ENCODE results near the gene LAMB3. TPM values are rescaled to one million over a fixed set of nuclear protein-coding genes. Genes with fewer than 3 reads are reported as not detected.

The LAMB3 gene
- total RNA-seq, 1 donor, result 12.4 TPM

- Histone ChIP-seq H3K9me3 (ENCODE audit: low read depth, low read length) (no peaks in the 10 kb centered on the region), H3K4me3 (ENCODE audit: low read length) (no peak overlapping the region), H3K4me1 (ENCODE audit: insufficient read depth, low read length) (no peaks in the 10 kb centered on the region), H3K27me3 (ENCODE audit: insufficient read depth, low read length) (no peaks in the 10 kb centered on the region)
These were observed 42.2 kb downstream of the LAMB3 start for GRCh38 chr1:209609791-209610630.

- H3K4me1 ChIP-seq (ENCODE audit: insufficient read depth, low read length), result no peaks in the 10 kb centered on the region
- no peaks in the 10 kb centered on the region for H3K9me3 ChIP-seq (ENCODE audit: low read depth, low read length)
- no peaks in the 10 kb centered on the region for H3K27me3 ChIP-seq (ENCODE audit: insufficient read depth, low read length)
- H3K4me3 ChIP-seq (ENCODE audit: low read length), result no peak overlapping the region
These were observed 43.0 kb downstream of the LAMB3 start for GRCh38 chr1:209609041-209609790.

- no peak overlapping the region for H3K4me3 ChIP-seq (ENCODE audit: low read length)
- H3K9me3 ChIP-seq (ENCODE audit: low read depth, low read length), result no peaks in the 10 kb centered on the region
- H3K4me1 ChIP-seq (ENCODE audit: insufficient read depth, low read length), result no peaks in the 10 kb centered on the region
- H3K27me3 ChIP-seq (ENCODE audit: insufficient read depth, low read length), result no peaks in the 10 kb centered on the region
These were observed 44.4 kb downstream of the LAMB3 start for GRCh38 chr1:209607795-209608178.

GRCh38 chr1:209607102-209607794 lies 45.0 kb downstream of the LAMB3 start:
- Histone ChIP-seq H3K4me1 (ENCODE audit: insufficient read depth, low read length) (no peaks in the 10 kb centered on the region), H3K27me3 (ENCODE audit: insufficient read depth, low read length) (no peaks in the 10 kb centered on the region), H3K9me3 (ENCODE audit: low read depth, low read length) (no peaks in the 10 kb centered on the region), H3K4me3 (ENCODE audit: low read length) (no peak overlapping the region)

- no peak overlapping the region for H3K4me3 ChIP-seq (ENCODE audit: low read length)
- no peaks in the 10 kb centered on the region for H3K4me1 ChIP-seq (ENCODE audit: insufficient read depth, low read length)
- no peaks in the 10 kb centered on the region for H3K9me3 ChIP-seq (ENCODE audit: low read depth, low read length)
- H3K27me3 ChIP-seq (ENCODE audit: insufficient read depth, low read length), result peaks cover 3% of the 10 kb centered on the region
These were observed 48.3 kb downstream of the LAMB3 start for GRCh38 chr1:209603877-209604276.

GRCh38 chr1:209601809-209602657 lies 50.2 kb downstream of the LAMB3 start:
- Histone ChIP-seq H3K27me3 (ENCODE audit: insufficient read depth, low read length) (peaks cover 3% of the 10 kb centered on the region), H3K4me3 (ENCODE audit: low read length) (no peak overlapping the region), H3K9me3 (ENCODE audit: low read depth, low read length) (no peaks in the 10 kb centered on the region), H3K4me1 (ENCODE audit: insufficient read depth, low read length) (no peaks in the 10 kb centered on the region)

- peaks cover 3% of the 10 kb centered on the region for H3K27me3 ChIP-seq (ENCODE audit: insufficient read depth, low read length)
- H3K9me3 ChIP-seq (ENCODE audit: low read depth, low read length), result no peaks in the 10 kb centered on the region
- no peak overlapping the region for H3K4me3 ChIP-seq (ENCODE audit: low read length)
- H3K4me1 ChIP-seq (ENCODE audit: insufficient read depth, low read length), result no peaks in the 10 kb centered on the region
These were observed 51.7 kb downstream of the LAMB3 start for GRCh38 chr1:209600541-209600940.

- Histone ChIP-seq H3K4me1 (ENCODE audit: insufficient read depth, low read length) (no peaks in the 10 kb centered on the region), H3K4me3 (ENCODE audit: low read length) (no peak overlapping the region), H3K27me3 (ENCODE audit: insufficient read depth, low read length) (peaks cover 11% of the 10 kb centered on the region), H3K9me3 (ENCODE audit: low read depth, low read length) (no peaks in the 10 kb centered on the region)
These were observed 54.0 kb downstream of the LAMB3 start for GRCh38 chr1:209598227-209598626.

- H3K27me3 ChIP-seq (ENCODE audit: insufficient read depth, low read length), result peaks cover 11% of the 10 kb centered on the region
- H3K9me3 ChIP-seq (ENCODE audit: low read depth, low read length), result no peaks in the 10 kb centered on the region
- H3K4me1 ChIP-seq (ENCODE audit: insufficient read depth, low read length), result no peaks in the 10 kb centered on the region
- H3K4me3 ChIP-seq (ENCODE audit: low read length), result no peak overlapping the region
These were observed 54.7 kb downstream of the LAMB3 start for GRCh38 chr1:209597499-209597898.

GRCh38 chr1:209595599-209596285 lies 56.5 kb downstream of the LAMB3 start:
- peaks cover 11% of the 10 kb centered on the region for H3K27me3 ChIP-seq (ENCODE audit: insufficient read depth, low read length)
- no peaks in the 10 kb centered on the region for H3K9me3 ChIP-seq (ENCODE audit: low read depth, low read length)
- H3K4me3 ChIP-seq (ENCODE audit: low read length), result no peak overlapping the region
- no peaks in the 10 kb centered on the region for H3K4me1 ChIP-seq (ENCODE audit: insufficient read depth, low read length)

GRCh38 chr1:209595028-209595427 lies 57.2 kb downstream of the LAMB3 start:
- Histone ChIP-seq H3K9me3 (ENCODE audit: low read depth, low read length) (no peaks in the 10 kb centered on the region), H3K4me1 (ENCODE audit: insufficient read depth, low read length) (no peaks in the 10 kb centered on the region), H3K27me3 (ENCODE audit: insufficient read depth, low read length) (peaks cover 11% of the 10 kb centered on the region), H3K4me3 (ENCODE audit: low read length) (no peak overlapping the region)

- Histone ChIP-seq H3K27me3 (ENCODE audit: insufficient read depth, low read length) (peaks cover 8% of the 10 kb centered on the region), H3K4me3 (ENCODE audit: low read length) (no peak overlapping the region), H3K4me1 (ENCODE audit: insufficient read depth, low read length) (no peaks in the 10 kb centered on the region), H3K9me3 (ENCODE audit: low read depth, low read length) (no peaks in the 10 kb centered on the region)
These were observed 57.8 kb downstream of the LAMB3 start for GRCh38 chr1:209594440-209594839.

- peaks cover 8% of the 10 kb centered on the region for H3K27me3 ChIP-seq (ENCODE audit: insufficient read depth, low read length)
- no peaks in the 10 kb centered on the region for H3K4me1 ChIP-seq (ENCODE audit: insufficient read depth, low read length)
- no peaks in the 10 kb centered on the region for H3K9me3 ChIP-seq (ENCODE audit: low read depth, low read length)
- no peak overlapping the region for H3K4me3 ChIP-seq (ENCODE audit: low read length)
These were observed 58.5 kb downstream of the LAMB3 start for GRCh38 chr1:209593747-209594146.

GRCh38 chr1:209590405-209590804 lies 61.8 kb downstream of the LAMB3 start:
- Histone ChIP-seq H3K27me3 (ENCODE audit: insufficient read depth, low read length) (peaks cover 27% of the 10 kb centered on the region), H3K4me3 (ENCODE audit: low read length) (no peak overlapping the region), H3K4me1 (ENCODE audit: insufficient read depth, low read length) (peaks cover 3% of the 10 kb centered on the region), H3K9me3 (ENCODE audit: low read depth, low read length) (no peaks in the 10 kb centered on the region)
